Natural killer cell treated with Interleukin-12 subunit alpha and Interleukin-12 subunit beta and Interleukin-15 and Interleukin-18, amount 100 ng/mL, for 72 hours (primary cell): ENCODE measurements around the gene PRR20D. TPM values are rescaled to one million over a fixed set of nuclear protein-coding genes. Genes with fewer than 3 reads are reported as not detected.
"Not testable (repeated sequence)": the region's sequence is repeated elsewhere in the genome, so short reads cannot be mapped to it uniquely, and the experiment has no call there.

Source experiments
- ATAC-seq, 2 donors: fragments of 150-1000 bp; cut with Tn5 transposase in 1 of 2; sonication (Bioruptor Pico), chemical (Tn5 transposase) in 1 of 2; 2 replicates each; pipeline ENCODE4 v1.10.0; 2021
- DNase-seq: peaks from one replicate; pipeline ENCODE4 v3.0.0; 2022; ENCODE audit warnings: low spot score
- H3K27ac Mint-ChIP-seq, 2 donors: 1 replicate in 1 of 2; 2 replicates in 1 of 2; pipeline ENCODE4 v1.8.0; 2022; ENCODE audit warnings: mixed read lengths in 2 of 2, mild to moderate bottlenecking in 1 of 2, moderate library complexity in 1 of 2
- H3K27me3 Mint-ChIP-seq, 2 donors: 1 replicate in 1 of 2; 2 replicates in 1 of 2; pipeline ENCODE4 v1.8.0; 2022; ENCODE audit warnings: mixed read lengths in 2 of 2
- H3K36me3 Mint-ChIP-seq: one replicate; pipeline ENCODE4 v1.8.0; 2022; ENCODE audit warnings: mixed read lengths
- H3K4me1 Mint-ChIP-seq, 2 donors: 1 replicate in 1 of 2; 2 replicates in 1 of 2; pipeline ENCODE4 v1.8.0; 2022; ENCODE audit warnings: low read depth in 2 of 2, mixed read lengths in 2 of 2, mild to moderate bottlenecking in 1 of 2
- H3K4me3 Mint-ChIP-seq: one replicate; pipeline ENCODE4 v1.8.0; 2022; ENCODE audit warnings: mixed read lengths
- H3K9me3 Mint-ChIP-seq: 2 replicates; pipeline ENCODE4 v1.8.0; 2022; ENCODE audit warnings: mixed read lengths
- total RNA-seq, 2 donors: library from RNA; stranded (reverse); gene quantifications; one replicate each; pipeline ENCODE4 v1.2.3, GENCODE V29; 2022

Gene PRR20D
- total RNA-seq, result not detected

GRCh38 chr13:57160332-57160731, at the start of gene PRR20D:
PRR20D (plus strand) TSS chr13:57160632; CDS start chr13:57161019, 387 bp downstream.
- H3K36me3 Mint-ChIP-seq, H3K4me1 Mint-ChIP-seq, H3K9me3 Mint-ChIP-seq, H3K27ac Mint-ChIP-seq, H3K27me3 Mint-ChIP-seq, ATAC-seq, DNase-seq, H3K4me3 Mint-ChIP-seq: not testable (repeated sequence)

GRCh38 chr13:57114945-57115344, 45.5 kb upstream of the PRR20D start:
- H3K9me3 Mint-ChIP-seq, result peaks cover 24% of the 10 kb centered on the region
- H3K27ac Mint-ChIP-seq, result no peak overlapping the region
- no peak overlapping the region for H3K4me3 Mint-ChIP-seq
- ATAC-seq (no peak), DNase-seq (no peak)
- peaks cover 14% of the 10 kb centered on the region for H3K36me3 Mint-ChIP-seq
- H3K27me3 Mint-ChIP-seq, result no peaks in the 10 kb centered on the region
- H3K4me1 Mint-ChIP-seq, result no peaks in the 10 kb centered on the region

- DNase-seq (no peak), ATAC-seq (no peak)
- no peak overlapping the region for H3K27ac Mint-ChIP-seq
- peaks cover 7% of the 10 kb centered on the region for H3K9me3 Mint-ChIP-seq
- no peaks in the 10 kb centered on the region for H3K27me3 Mint-ChIP-seq
- H3K4me1 Mint-ChIP-seq, result no peaks in the 10 kb centered on the region
- H3K36me3 Mint-ChIP-seq, result no peaks in the 10 kb centered on the region
- no peak overlapping the region for H3K4me3 Mint-ChIP-seq
These were observed 36.8 kb upstream of the PRR20D start for GRCh38 chr13:57123681-57124080.

GRCh38 chr13:57128909-57129308, 31.5 kb upstream of the PRR20D start:
- Mint-ChIP-seq H3K27ac (no peak overlapping the region), H3K36me3 (no peaks in the 10 kb centered on the region), H3K9me3 (peaks cover 4% of the 10 kb centered on the region), H3K27me3 (no peaks in the 10 kb centered on the region), H3K4me1 (no peaks in the 10 kb centered on the region), H3K4me3 (no peak overlapping the region)
- ATAC-seq (no peak), DNase-seq (no peak)

GRCh38 chr13:57136093-57136492, 24.3 kb upstream of the PRR20D start:
- ATAC-seq (no peak), DNase-seq (no peak)
- no peak overlapping the region for H3K27ac Mint-ChIP-seq
- no peaks in the 10 kb centered on the region for H3K27me3 Mint-ChIP-seq
- H3K9me3 Mint-ChIP-seq, result peaks cover 3% of the 10 kb centered on the region
- H3K4me3 Mint-ChIP-seq, result no peak overlapping the region
- no peaks in the 10 kb centered on the region for H3K4me1 Mint-ChIP-seq
- H3K36me3 Mint-ChIP-seq, result peaks cover 4% of the 10 kb centered on the region

- no peak for ATAC-seq
- H3K4me3 Mint-ChIP-seq, result no peak overlapping the region
- no peak overlapping the region for H3K27ac Mint-ChIP-seq
- H3K36me3 Mint-ChIP-seq, result peaks cover 4% of the 10 kb centered on the region
- H3K9me3 Mint-ChIP-seq, result peaks cover 3% of the 10 kb centered on the region
- DNase-seq, result no peak
- no peaks in the 10 kb centered on the region for H3K27me3 Mint-ChIP-seq
- H3K4me1 Mint-ChIP-seq, result no peaks in the 10 kb centered on the region
These were observed 22.8 kb upstream of the PRR20D start for GRCh38 chr13:57137585-57137984.

GRCh38 chr13:57138988-57139387, 21.4 kb upstream of the PRR20D start:
- DNase-seq (no peak), ATAC-seq (no peak)
- Mint-ChIP-seq H3K4me3 (no peak overlapping the region), H3K9me3 (peaks cover 3% of the 10 kb centered on the region), H3K4me1 (no peaks in the 10 kb centered on the region), H3K27me3 (no peaks in the 10 kb centered on the region), H3K36me3 (peaks cover 4% of the 10 kb centered on the region), H3K27ac (no peak overlapping the region)

- ATAC-seq, DNase-seq, H3K27me3 Mint-ChIP-seq, H3K4me3 Mint-ChIP-seq, H3K27ac Mint-ChIP-seq, H3K36me3 Mint-ChIP-seq, H3K9me3 Mint-ChIP-seq, H3K4me1 Mint-ChIP-seq: not testable (repeated sequence)
These were observed 20.7 kb upstream of the PRR20D start for GRCh38 chr13:57139781-57140180.

GRCh38 chr13:57140235-57140968, 20.0 kb upstream of the PRR20D start, which contains the start of gene PRR20A:
PRR20A (plus strand) TSS chr13:57140918; CDS start chr13:57141305, 387 bp downstream.
- not testable (repeated sequence) for H3K4me1 Mint-ChIP-seq, H3K9me3 Mint-ChIP-seq, DNase-seq, H3K27ac Mint-ChIP-seq, H3K4me3 Mint-ChIP-seq, H3K36me3 Mint-ChIP-seq, ATAC-seq, H3K27me3 Mint-ChIP-seq

- not testable (repeated sequence) for H3K27ac Mint-ChIP-seq, DNase-seq, ATAC-seq, H3K4me3 Mint-ChIP-seq, H3K4me1 Mint-ChIP-seq, H3K9me3 Mint-ChIP-seq, H3K27me3 Mint-ChIP-seq, H3K36me3 Mint-ChIP-seq
These were observed 13.2 kb upstream of the PRR20D start, which contains the start of gene PRR20B for GRCh38 chr13:57147188-57147587. PRR20B (plus strand) TSS chr13:57147488; CDS start chr13:57147875, 387 bp downstream.

- DNase-seq, H3K4me3 Mint-ChIP-seq, H3K27ac Mint-ChIP-seq: not testable (repeated sequence)
These were observed 12.3 kb upstream of the PRR20D start for GRCh38 chr13:57148106-57148505.

GRCh38 chr13:57153761-57154160, 6.7 kb upstream of the PRR20D start, which contains the start of gene PRR20C:
PRR20C (plus strand) TSS chr13:57154061; CDS start chr13:57154448, 387 bp downstream.
- not testable (repeated sequence) for H3K36me3 Mint-ChIP-seq, H3K4me1 Mint-ChIP-seq, DNase-seq, ATAC-seq, H3K4me3 Mint-ChIP-seq, H3K9me3 Mint-ChIP-seq, H3K27me3 Mint-ChIP-seq, H3K27ac Mint-ChIP-seq

More at GRCh38 chr13:57148106-57148505, 12.3 kb upstream of the PRR20D start:
- H3K9me3 Mint-ChIP-seq, H3K27me3 Mint-ChIP-seq, ATAC-seq, H3K4me1 Mint-ChIP-seq, H3K36me3 Mint-ChIP-seq: not testable (repeated sequence)

- H3K4me1 Mint-ChIP-seq, ATAC-seq, H3K9me3 Mint-ChIP-seq, H3K27ac Mint-ChIP-seq, H3K4me3 Mint-ChIP-seq, DNase-seq, H3K27me3 Mint-ChIP-seq, H3K36me3 Mint-ChIP-seq: not testable (repeated sequence)
These were observed 6.5 kb downstream of the PRR20D start, which contains the start of gene PRR20E for GRCh38 chr13:57166897-57167296. PRR20E (plus strand) TSS chr13:57167197; CDS start chr13:57167584, 387 bp downstream.

GRCh38 chr13:57191667-57192066, 31.2 kb downstream of the PRR20D start:
- no peak for ATAC-seq
- Mint-ChIP-seq H3K27ac (no peak overlapping the region), H3K9me3 (peaks cover 5% of the 10 kb centered on the region), H3K4me1 (no peaks in the 10 kb centered on the region), H3K36me3 (no peaks in the 10 kb centered on the region), H3K4me3 (no peak overlapping the region), H3K27me3 (no peaks in the 10 kb centered on the region)
- DNase-seq, result no peak
